Activated CD8-positive, alpha-beta memory T cell treated with anti-CD3 and anti-CD28 coated beads for 48 hours (primary cell): ENCODE measurements around the gene MALRD1.

Experiments used
- DNase-seq, 3 experiments: peaks; one replicate each; pipeline ENCODE4 v3.0.0-alpha.2; 2020; ENCODE audit warnings: low read depth in 2 of 3, low spot score in 2 of 3

MALRD1 gene

DNA sequence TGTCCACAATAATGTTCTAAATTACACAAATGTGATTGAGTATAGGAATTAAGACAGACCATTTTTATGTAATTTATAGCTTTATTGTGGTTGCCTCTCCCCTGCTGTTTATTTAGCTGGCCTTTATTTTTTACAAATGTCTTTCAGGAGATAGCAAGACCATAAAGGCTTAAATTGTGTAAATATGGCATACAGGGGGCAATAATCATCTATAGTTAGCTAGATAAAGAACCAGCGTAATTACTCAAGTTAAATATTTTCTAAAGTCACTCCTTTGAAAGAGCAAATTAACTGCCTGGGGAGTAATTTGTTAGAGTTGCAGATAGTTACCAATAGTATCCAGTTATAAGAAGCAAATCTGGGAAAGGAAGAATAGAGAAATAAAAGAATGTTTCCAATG, at the start of gene MALRD1:
Gene MALRD1 (plus strand): TSS at position 313 of the 400 bp plus-strand sequence. CDS start 138 bp downstream, outside the sequence.
- DNase-seq = no peak

DNA sequence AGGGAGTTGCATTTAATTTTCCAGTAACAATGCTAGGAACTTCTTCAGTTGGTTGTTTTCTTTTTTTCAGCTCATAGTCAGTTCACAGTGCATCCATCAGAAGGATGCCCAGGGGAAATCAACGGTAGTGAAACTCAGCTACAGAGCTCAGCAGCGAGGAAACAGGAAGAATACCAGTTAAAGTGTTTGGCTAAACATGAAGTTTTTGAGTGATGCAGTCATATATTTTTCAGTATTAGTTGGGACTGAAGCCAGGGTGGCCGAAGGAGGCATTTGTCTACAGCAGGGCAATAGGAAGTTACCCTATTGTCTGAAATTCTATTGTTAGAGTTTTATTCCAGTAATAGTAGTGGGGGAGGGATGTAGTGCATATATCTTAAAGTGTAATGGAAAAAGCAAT, 45.3 kb upstream of the MALRD1 start:
- no peak for DNase-seq

DNA sequence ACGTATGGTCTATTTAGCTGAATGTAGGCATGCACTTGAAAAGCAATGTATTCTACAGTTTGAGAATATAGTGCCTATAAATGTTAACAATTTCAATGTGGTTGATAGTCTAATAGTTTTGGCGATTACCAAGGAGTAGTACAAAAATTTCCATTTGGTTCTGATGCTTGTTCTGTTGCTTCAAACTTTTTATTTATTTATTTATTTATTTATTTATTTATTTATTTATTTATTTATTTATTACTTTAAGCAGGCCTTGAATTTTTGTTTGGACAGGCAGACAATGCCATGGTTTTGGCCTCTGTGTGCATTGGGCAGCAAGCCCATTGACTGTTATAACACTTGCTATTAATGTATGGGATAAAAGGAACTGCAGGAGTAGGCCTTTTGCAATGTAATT, 36.5 kb upstream of the MALRD1 start:
- DNase-seq = no peak

DNA sequence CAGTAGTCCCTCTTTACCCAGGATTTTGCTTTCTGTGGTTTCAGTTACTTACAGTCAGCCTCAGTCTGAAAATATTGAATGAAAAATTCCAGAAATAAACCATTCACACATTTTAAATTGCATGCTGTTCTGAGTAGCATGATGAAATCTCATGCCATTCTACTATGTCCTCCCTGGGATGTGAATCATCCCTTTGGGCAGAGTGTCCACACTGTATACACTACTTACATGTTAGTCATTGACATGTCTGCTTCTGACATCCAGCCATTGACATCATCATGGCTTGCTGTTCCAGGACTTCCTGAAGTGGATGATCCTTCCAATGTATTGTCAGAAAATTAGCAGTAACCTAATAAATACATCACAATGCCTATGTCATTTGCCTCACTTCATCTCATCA, 34.6 kb upstream of the MALRD1 start:
- DNase-seq = no peak

DNA sequence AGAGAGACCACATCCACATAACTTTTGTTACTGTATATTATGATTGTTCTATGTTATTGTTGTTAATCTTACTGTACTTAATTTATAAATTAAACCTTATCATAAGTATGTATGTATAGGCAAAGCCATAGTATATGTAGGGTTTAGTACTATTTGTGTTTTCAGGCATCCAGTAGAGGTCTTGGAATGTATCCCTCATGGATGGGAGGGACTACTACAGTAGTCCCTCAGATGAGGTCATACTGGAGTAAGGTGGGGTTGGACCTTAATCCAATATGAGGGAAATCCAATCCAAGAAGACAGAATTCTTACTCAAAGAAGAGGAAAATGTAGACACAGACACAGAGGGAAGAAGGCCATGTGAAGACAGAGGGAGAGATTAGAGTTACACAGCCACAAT, 34.1 kb upstream of the MALRD1 start:
- DNase-seq = no peak

DNA sequence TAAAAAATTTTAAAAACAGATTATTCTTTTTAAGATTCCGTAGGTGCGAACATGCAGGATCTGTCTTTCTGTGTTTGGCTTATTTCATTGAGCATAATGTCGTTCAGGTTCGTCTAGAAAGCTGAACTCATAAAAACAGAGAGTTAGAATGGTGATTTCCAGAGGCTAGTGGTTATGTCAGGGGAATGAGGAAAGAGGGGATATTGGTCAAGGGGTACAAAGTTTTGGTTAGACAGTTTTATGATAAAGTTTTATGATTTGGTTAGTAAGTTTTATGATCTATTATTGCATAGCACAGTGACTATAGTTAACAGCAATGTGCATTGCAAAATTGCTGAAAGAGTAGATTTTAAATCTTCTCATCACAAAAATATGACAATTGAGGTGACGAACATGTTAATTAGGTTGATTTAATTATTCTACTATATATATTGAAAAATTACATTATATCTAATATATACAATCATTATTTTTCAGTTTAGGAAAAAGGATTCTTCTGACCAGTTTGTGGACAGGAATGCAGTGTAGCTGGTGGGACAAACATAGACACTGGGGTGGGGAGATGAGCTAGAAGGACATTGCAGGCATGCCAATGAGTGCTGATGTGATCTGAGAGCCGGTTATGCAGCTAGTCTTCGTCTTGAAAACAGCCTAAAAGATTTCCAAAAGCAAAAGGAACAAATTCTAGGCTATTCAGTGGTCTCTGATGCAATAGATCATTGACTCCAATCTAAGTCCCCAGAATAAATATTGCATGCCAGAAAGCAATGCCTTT, 31.3 kb upstream of the MALRD1 start:
- no peak for DNase-seq

DNA sequence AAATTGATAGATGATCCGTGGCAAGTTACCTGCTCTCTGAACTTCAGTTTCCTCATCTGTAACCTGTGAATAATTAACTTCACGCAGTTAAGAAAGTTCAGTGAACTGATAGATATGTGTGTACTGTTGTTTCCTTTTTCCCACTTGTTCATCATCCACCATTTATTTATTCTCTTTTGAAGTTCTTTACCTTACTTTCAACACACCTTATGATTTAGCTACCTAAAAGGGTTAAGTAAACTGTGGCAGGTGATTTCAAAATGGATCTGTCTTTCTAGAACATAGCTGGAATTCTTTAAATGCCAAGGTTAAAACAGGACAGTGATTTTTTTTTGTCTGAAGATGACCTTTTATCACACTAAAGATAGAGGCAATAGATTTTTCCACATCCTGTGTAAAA, 27.4 kb upstream of the MALRD1 start:
- DNase-seq = no peak

DNA sequence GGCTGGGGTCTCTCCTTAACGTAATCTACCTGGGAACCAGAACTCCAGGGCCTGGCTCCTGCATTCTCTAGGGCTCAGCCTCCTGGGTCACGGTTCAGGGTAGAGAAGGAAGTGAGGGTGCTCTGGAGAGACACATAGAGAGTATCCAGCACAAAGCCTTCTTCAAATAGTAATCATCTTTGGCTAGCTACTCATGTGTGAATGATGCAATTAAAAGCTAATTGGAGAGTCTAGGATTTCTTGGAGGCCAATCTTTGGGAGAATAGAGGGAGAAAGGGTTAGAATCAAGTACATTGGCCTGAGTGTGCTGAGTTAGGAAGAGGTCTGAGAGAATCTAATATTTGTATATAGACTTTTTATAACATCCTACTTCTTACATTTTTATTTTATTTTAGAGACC, 24.0 kb upstream of the MALRD1 start:
- no peak for DNase-seq

DNA sequence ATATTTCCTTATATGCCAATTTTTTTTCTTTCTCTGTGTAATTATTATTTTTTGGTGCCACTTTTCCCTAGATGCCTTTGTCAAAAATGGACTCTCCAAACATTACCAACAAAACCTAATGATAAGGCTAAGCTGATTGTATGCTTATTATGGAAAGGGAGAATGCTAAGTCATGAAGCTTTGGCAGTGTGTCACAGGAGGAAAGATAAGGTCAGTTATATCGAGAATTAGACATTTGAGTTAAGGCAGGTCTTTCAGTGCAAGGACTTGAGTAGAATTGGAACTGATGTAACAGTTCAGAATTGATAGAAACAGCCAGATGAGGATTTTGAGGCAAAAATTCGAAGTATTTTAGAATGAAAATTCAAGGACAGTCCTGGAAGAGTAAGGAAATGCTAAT, 16.8 kb upstream of the MALRD1 start:
- no peak for DNase-seq

DNA sequence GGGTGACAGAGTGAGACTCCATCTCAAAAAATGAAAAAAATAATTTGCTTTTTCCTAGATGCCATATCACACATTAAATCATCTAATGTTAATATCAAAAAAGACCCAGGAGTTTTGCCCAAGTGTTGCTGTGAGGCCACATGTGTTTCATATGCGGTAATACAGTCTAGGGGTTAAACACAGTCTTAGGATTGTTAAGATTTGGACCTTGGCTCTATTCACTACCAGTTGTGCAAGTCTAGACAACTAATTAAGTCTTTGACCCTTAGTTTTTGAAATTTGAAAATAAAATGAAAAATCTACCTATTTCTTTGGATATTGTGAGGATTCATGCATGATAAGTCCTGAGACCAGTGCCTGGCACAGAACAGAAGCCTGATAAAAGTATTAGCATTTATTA, 14.9 kb upstream of the MALRD1 start:
- DNase-seq = no peak

DNA sequence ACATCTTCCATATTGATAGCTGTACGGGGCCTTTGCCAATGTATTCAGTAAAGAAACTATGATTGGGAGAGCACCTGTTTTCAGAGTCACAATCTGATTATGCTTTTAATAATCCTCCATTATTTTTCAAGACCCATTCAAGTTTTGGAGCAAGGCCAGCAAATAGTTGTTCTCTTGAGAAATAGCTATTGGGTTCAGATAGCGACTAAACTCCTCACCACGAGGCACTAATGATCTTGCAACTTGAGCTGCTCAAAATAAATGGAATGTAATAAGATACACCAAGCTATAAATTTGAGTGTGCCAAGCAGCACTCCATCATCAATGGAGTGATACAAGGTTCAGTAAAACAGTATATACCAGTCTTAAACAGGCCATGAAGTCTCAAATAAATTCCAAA, 7.4 kb upstream of the MALRD1 start:
- no peak for DNase-seq

DNA sequence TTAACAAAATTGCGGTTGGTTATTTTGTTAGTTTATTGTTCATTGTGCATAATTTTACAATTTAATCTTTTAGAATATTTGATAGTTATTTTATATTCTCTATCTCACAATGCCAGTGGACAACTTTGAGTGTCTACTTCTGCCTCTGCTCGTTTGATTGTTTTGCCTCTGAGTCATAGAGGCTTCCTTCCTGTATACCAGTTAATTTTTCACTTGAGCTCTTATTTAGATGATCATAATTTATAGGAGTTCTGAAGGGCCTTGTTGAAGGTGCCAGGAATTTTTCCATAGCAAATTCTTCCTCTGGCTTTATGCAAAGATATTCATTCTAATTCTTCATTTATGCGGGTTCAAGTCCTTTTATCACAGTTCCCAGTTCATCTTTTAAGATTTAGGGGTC, 5.2 kb upstream of the MALRD1 start:
- no peak for DNase-seq

DNA sequence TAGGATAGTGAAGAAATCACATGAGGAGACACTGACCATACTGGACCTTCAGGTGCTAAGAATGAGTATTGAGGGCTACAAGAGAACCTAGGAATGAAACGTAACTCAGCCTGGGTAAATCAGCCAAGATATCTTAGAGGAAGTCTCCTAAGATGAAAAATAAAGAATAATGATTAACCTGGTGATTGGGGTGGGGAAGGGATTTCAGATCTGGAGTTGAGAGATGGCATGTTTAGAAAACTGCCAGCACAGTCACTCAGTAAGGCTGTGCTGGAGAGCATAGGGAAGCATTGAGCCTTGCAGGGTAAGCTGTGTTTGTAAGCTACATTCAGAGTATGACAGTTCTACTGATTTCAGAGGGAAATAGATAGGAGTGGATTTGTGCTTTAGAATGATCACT, 1.9 kb upstream of the MALRD1 start:
- DNase-seq = no peak

DNA sequence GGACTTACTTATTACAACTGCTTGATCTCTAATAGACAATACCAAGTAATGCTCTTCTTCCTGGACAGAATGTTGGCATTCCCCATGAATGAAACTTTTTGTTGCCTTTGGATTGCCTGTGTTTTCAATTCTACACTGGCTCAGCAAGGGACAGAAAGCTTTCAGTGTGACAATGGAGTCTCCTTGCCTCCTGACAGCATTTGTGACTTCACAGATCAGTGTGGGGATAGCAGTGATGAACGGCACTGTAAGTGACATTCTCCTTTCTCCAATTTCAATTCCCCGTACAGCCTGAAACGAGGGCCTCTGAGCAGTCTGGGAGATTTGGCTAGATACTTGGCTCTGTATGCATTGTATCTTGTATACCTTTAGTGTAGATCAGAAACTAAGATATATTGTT, 290 bp downstream of the MALRD1 start:
- no peak for DNase-seq

DNA sequence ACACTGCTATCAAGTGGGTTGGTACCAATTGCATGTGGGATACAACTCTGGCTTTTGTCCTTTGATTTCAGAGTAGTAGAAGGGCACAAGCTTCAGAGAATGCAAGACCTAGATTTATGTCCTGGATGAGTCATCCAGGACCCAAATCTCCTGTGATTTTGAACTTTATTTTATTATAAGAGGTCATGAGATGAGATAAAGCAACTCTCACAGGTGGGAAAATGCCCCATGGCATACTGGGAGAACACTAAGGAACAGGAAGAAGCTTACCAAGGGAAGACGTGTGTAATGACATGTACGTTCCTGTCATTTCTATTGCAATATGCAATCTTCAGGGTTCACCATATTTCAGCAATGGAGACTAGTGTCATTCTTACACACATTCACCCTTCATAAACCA, 966 bp downstream of the MALRD1 start:
- no peak for DNase-seq

DNA sequence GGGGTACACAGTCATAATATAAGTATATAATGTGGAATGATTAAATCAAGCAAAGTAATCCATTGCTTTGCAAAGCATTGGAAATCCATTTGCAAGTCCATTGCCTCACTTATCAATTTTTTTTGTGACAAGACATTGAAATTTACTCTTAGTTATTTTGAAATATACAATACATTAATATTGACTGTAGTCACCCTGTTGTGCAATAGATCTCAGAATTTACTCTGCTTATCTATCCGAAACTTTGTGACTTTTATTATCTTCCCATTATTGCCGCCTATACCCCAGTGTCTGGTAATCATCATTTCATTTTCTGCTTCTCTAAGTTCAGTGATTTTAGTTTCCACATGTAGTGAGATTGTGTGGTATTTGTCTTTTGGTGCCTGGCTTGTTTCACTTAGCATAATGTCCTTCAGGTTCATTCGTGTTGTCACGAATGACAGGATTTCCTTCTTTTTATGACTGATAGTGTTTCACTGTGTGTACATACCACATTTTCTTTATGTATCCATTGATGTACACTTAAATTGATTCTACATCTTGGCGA, 5.8 kb downstream of the MALRD1 start:
- DNase-seq = no peak

DNA sequence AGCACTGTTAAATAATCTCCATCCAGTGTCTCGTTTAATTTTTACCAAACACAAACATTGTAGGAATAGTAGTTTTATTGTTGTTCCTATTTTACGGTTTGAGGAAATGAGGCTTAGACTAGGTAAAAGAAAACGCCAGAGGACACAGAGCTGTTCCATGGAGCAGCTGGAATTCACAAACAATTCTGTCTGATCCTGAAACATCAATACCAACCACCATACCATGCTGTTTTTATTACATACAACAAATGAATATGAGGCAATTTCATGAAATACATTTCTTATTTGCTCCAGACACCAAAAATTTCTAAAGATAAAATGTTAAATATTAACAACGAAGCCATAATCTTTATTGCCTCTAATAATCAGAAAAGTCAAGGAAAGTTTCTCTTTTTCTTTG, 9.4 kb downstream of the MALRD1 start:
- DNase-seq = no peak

DNA sequence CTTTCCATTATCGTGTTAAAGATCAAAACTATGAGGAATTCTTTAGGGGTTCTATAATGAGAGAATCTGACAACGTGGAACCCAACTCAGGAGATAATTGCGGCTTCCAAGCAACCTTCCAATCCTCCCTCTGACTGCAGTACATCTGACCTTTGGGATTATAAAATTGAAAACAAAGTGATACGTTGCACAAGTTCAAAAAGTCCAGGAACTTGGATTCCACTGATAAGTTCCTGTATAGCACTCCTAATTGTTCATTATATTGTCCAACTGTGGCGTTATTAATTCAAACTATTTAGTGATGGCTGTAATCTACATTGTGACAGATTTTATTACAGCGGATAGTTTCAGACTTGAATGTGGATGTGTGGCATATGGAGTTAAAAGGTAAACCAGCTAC, 15.4 kb downstream of the MALRD1 start:
- DNase-seq = no peak

DNA sequence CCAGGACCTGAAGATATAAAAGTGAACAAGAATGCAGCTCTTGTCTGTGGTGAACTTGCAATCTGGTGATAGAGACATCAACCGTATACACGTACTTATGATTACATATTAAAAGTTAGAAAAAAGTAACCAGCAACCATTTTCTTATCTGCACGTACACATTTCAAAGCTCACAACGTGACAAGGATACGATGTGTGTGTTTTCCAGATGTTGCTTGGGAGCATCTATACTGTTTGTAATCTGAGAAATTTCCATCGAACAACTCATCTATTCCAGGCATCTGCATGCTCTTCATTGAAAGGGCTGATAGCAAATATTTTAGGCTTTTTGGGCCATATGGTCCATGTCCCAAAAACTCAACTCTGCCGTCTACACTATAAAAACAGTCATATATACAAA, 23.3 kb downstream of the MALRD1 start:
- DNase-seq = no peak

DNA sequence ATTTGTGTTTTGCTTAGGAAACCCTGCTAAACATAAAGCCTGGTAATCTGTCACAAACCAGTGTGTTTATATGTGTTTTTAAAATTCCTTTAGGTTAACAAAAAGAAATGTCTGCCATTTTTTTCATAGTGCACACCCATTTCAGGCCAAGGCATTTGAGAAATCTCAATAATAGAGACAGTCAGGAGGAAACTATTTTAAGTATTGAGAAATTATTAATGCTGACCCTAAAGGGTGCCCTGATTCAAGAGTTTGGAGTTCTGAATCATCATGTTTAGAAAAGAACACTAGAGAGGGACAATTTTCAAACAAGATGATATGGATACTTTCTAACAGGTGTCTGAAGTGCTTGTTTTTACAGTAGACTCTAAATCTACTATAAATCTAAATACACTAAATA, 28.7 kb downstream of the MALRD1 start:
- no peak for DNase-seq

DNA sequence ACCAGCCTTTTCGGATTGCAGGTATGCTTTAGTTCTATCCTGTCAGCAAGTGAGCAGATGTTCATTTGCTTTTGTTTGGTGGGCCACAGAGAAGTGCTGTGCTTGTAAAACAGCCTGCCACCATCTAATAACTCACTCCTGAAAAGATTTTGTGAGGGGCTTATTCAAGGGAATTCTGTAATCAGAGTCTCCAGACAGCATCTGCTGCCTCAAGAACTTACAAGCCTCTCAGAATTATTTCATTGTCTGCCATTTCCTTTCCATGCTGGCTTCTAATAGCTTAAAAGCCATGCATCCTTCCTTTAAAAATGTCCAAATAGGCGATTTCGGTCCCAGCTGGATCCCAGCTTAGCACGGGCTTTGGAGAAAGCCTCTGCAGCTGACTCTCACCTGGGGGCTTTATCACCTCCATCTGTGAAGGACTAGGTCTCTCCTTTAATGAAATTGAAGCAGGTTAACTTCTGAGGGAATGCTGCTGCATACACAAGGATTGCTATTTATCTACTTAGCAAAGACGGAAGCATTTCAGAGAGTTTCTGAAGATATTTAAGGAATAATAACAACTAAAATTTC, 48.0 kb downstream of the MALRD1 start:
- no peak for DNase-seq

DNA sequence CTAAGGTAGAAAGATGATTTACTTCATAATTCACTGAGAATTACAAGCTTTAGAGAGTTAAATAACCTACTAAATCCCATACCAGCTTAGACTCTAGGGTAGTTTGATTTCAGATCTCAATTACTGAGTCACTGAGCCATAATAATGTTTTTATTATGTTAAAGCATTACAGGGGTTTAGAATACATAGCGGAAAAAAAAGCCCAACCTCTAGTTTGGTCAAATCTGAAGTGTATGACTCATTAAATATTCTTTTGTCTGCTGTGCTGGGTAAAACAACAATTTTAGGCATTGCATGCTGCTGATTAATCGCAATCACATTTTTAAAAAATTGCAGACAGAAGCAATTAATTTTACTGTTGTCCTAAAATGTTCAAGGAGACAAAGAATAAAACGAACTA, 48.5 kb downstream of the MALRD1 start:
- no peak for DNase-seq

DNA sequence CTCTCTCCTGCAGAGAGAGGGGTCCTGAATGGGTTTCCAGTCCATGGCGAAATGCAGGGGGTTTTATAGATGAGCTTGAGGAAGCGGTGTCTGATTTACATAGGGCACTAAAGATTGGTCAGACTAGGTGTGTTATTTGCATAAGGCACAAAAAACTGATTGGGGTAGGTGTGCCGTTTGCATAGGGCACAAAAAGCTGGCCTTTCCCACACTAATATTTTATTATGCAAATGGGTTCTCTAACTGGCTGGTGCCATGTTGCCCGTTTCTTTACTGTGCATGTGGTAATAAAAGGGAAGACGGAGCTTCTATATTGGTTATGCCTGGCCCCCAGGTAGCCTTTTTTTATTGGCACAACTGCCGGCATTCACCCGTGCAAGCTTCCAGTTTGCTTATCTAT, 50.2 kb downstream of the MALRD1 start:
- no peak for DNase-seq
